ENCODE data around the gene NR1I2. TPM values are rescaled to one million over a fixed set of nuclear protein-coding genes. Genes with fewer than 3 reads are reported as not detected.

Gene NR1I2
- total and polyA plus RNA-seq, 9 of the 15 experiments (the other 6 are each of a cell fraction or from before 2014, with no cell fraction given): not detected

DNA sequence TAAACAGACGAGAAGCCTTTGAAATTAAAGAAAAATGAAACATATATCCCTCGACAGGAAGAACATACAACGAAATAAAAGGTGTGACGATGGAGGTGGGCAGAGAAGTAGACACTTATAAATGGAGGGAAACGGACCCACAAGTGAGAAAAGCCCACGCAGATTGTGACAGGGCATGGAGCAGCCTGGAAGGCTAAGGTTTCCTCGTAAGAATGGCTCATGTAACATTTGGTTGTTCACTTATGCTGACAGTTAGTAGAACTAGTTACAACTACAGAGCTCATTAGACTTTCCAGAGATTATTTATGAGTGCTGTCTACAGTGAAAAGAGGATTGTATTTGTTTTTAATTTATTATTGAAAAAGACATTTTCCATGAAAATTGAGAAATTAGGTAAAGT is 82.6 kb downstream of the NR1I2 start:
- intact Hi-C loops (cut with micrococcal nuclease): no loop called here
- ChIA-PET CTCF (ENCODE audit: low intra/inter-chr PET ratio) (no interaction called here), POLR2A (no interaction called here)
- no peaks in the 10 kb centered on the region for H3K79me2 ChIP-seq (ENCODE audit: control insufficient read depth, insufficient read depth, low read length)
- H3K9ac ChIP-seq (ENCODE audit: insufficient read depth in 1 of 2, low read depth in 2 of 2, low read length in 2 of 2): no peak overlapping the region
- no peak overlapping the region for H3K27ac ChIP-seq (ENCODE audit: extremely low read depth, low read depth, low read length)
- H2AFZ ChIP-seq (ENCODE audit: low read depth, low read length): no peak overlapping the region
- H3K27me3 ChIP-seq (ENCODE audit: control insufficient read depth in 2 of 2, insufficient read depth in 2 of 2, low read length in 2 of 2): no peaks in the 10 kb centered on the region
- TF ChIP-seq, protein P1, sequence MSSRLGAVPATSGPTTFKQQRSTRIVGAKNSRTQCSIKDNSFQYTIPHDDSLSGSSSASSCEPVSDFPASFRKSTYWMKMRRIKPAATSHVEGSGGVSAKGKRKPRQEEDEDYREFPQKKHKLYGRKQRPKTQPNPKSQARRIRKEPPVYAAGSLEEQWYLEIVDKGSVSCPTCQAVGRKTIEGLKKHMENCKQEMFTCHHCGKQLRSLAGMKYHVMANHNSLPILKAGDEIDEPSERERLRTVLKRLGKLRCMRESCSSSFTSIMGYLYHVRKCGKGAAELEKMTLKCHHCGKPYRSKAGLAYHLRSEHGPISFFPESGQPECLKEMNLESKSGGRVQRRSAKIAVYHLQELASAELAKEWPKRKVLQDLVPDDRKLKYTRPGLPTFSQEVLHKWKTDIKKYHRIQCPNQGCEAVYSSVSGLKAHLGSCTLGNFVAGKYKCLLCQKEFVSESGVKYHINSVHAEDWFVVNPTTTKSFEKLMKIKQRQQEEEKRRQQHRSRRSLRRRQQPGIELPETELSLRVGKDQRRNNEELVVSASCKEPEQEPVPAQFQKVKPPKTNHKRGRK (tag; IDR thresholded peaks at IDR 0.05): no peak
- TF ChIP-seq NFIC (IDR thresholded peaks at IDR 0.05) (no peak), EP300 (IDR thresholded peaks at IDR 0.05; ENCODE audit: low read length) (no peak), CBFA2T2 (conservative IDR thresholded peaks at IDR 0.05) (no peak)
- TF ChIP-seq, protein P2, sequence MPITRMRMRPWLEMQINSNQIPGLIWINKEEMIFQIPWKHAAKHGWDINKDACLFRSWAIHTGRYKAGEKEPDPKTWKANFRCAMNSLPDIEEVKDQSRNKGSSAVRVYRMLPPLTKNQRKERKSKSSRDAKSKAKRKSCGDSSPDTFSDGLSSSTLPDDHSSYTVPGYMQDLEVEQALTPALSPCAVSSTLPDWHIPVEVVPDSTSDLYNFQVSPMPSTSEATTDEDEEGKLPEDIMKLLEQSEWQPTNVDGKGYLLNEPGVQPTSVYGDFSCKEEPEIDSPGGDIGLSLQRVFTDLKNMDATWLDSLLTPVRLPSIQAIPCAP (CRISPR knock-in tag; IDR thresholded peaks at IDR 0.05; ENCODE audit: borderline replicate concordance): no peak
- no peaks in the 10 kb centered on the region for H3K9me3 ChIP-seq (replicated peaks; ENCODE audit: control insufficient read depth, insufficient read depth, low read depth, low read length)
- 94% methylated on average over 7 of the region's 7 CpGs for WGBS (ENCODE audit: insufficient coverage, low coverage, missing lambda C conversion rate)
- ATAC-seq (no peak), DNase-seq (ENCODE audit: extremely low read depth in 1 of 4, low spot score in 3 of 4) (no peak), FAIRE-seq (no peak)
- no peaks in the 10 kb centered on the region for H3K9me1 ChIP-seq (ENCODE audit: control insufficient read depth, insufficient read depth, low read length)
- in situ Hi-C loops (cut with MboI): no loop called here
- no TSS peak for BruUV-seq (replicated peaks)
- peaks cover 10% of the 10 kb centered on the region; the same call in 2 of the 3 replicates for H3K36me3 ChIP-seq (ENCODE audit: control insufficient read depth, insufficient read depth, low read length)
- no peak overlapping the region for H3K4me2 ChIP-seq (ENCODE audit: insufficient read depth, low read length)
- no peaks in the 10 kb centered on the region for H3K4me1 ChIP-seq (replicated peaks in 1 of 2; ENCODE audit: control insufficient read depth in 2 of 2, insufficient read depth in 2 of 2, low read length in 2 of 2)
- H3K4me3 ChIP-seq: no peak overlapping the region
- H4K20me1 ChIP-seq (replicated peaks; ENCODE audit: control insufficient read depth, insufficient read depth, low read length): no peaks in the 10 kb centered on the region

Other genes with a start within 250 kb of the NR1I2 start
- 5.0 and 5.5 TPM in 2 replicates for gene CD80, start 222.5 kb upstream of the NR1I2 start, total RNA-seq (2014; rRNA removed)
- gene CD80, start 222.5 kb upstream of the NR1I2 start, total RNA-seq (2014; rRNA removed; fragmentation: Illumina TruSeq; extraction: Trizol): 5.6 and 6.5 TPM in 2 replicates
- gene CD80, start 222.5 kb upstream of the NR1I2 start, total RNA-seq (2015; rRNA removed; fragmentation: Illumina TruSeq; extraction: Trizol): 6.9 and 8.2 TPM in 2 replicates
- gene CD80, start 222.5 kb upstream of the NR1I2 start, total RNA-seq (2021): 4.4 and 4.8 TPM in 2 replicates
- 0.38 and 3.0 TPM in 2 replicates for gene CD80, start 222.5 kb upstream of the NR1I2 start, polyA plus RNA-seq (2011; rRNA removed)
- 6.0 and 6.6 TPM in 2 replicates for gene CD80, start 222.5 kb upstream of the NR1I2 start, polyA plus RNA-seq (2014; fragmentation: Illumina TruSeq; extraction: Trizol)
- gene CD80, start 222.5 kb upstream of the NR1I2 start, polyA plus RNA-seq (2014; fragmentation: Nextera tagmentation; extraction: Ambion mirVana): 1 to 10 TPM; 5.7 to 6.6 TPM
- 3.7 and 5.3 TPM in 2 replicates for gene CD80, start 222.5 kb upstream of the NR1I2 start, polyA plus RNA-seq (2014; rRNA removed)
- 0.45 and 0.57 TPM in 2 replicates for gene ADPRH, start 202.6 kb upstream of the NR1I2 start, total RNA-seq (2014; rRNA removed)
- gene ADPRH, start 202.6 kb upstream of the NR1I2 start, total RNA-seq (2014; rRNA removed; fragmentation: Illumina TruSeq; extraction: Trizol): 0.65 and 0.83 TPM in 2 replicates
- gene ADPRH, start 202.6 kb upstream of the NR1I2 start, total RNA-seq (2015; rRNA removed; fragmentation: Illumina TruSeq; extraction: Trizol): 0.57 and 0.87 TPM in 2 replicates
- 1.3 and 1.4 TPM in 2 replicates for gene ADPRH, start 202.6 kb upstream of the NR1I2 start, total RNA-seq (2021)
- 0.45 and 0.53 TPM in 2 replicates for gene ADPRH, start 202.6 kb upstream of the NR1I2 start, polyA plus RNA-seq (2011; rRNA removed)
- 1.4 and 1.6 TPM in 2 replicates for gene ADPRH, start 202.6 kb upstream of the NR1I2 start, polyA plus RNA-seq (2014; fragmentation: Illumina TruSeq; extraction: Trizol)
- under 1 TPM; 0.01 to 0.24 TPM for gene ADPRH, start 202.6 kb upstream of the NR1I2 start, polyA plus RNA-seq (2014; fragmentation: Nextera tagmentation; extraction: Ambion mirVana)
- 0.85 and 0.91 TPM in 2 replicates for gene ADPRH, start 202.6 kb upstream of the NR1I2 start, polyA plus RNA-seq (2014; rRNA removed)
- not detected in 2 replicates for gene PLA1A, start 184.2 kb upstream of the NR1I2 start, total RNA-seq (2014; rRNA removed)
- not detected in 2 replicates for gene PLA1A, start 184.2 kb upstream of the NR1I2 start, total RNA-seq (2014; rRNA removed; fragmentation: Illumina TruSeq; extraction: Trizol)
- gene PLA1A, start 184.2 kb upstream of the NR1I2 start, total RNA-seq (2015; rRNA removed; fragmentation: Illumina TruSeq; extraction: Trizol): not detected in 2 replicates
- gene PLA1A, start 184.2 kb upstream of the NR1I2 start, total RNA-seq (2021): not detected in 2 replicates
- not detected in 2 replicates for gene PLA1A, start 184.2 kb upstream of the NR1I2 start, polyA plus RNA-seq (2011; rRNA removed)
- gene PLA1A, start 184.2 kb upstream of the NR1I2 start, polyA plus RNA-seq (2014; fragmentation: Illumina TruSeq; extraction: Trizol): not detected in 2 replicates
- gene PLA1A, start 184.2 kb upstream of the NR1I2 start, polyA plus RNA-seq (2014; fragmentation: Nextera tagmentation; extraction: Ambion mirVana): not detected
- gene PLA1A, start 184.2 kb upstream of the NR1I2 start, polyA plus RNA-seq (2014; rRNA removed): not detected in 2 replicates
- 0.08 TPM in 1 of 2 replicates, not detected in the other for gene POPDC2, start 121.5 kb upstream of the NR1I2 start, total RNA-seq (2014; rRNA removed)
- gene POPDC2, start 121.5 kb upstream of the NR1I2 start, total RNA-seq (2014; rRNA removed; fragmentation: Illumina TruSeq; extraction: Trizol): not detected in 2 replicates
- 0.41 TPM in 1 of 2 replicates, not detected in the other for gene POPDC2, start 121.5 kb upstream of the NR1I2 start, total RNA-seq (2015; rRNA removed; fragmentation: Illumina TruSeq; extraction: Trizol)
- 0.13 TPM in 1 of 2 replicates, not detected in the other for gene POPDC2, start 121.5 kb upstream of the NR1I2 start, total RNA-seq (2021)
- 0.13 and 0.28 TPM in 2 replicates for gene POPDC2, start 121.5 kb upstream of the NR1I2 start, polyA plus RNA-seq (2011; rRNA removed)
- 0.09 and 0.17 TPM in 2 replicates for gene POPDC2, start 121.5 kb upstream of the NR1I2 start, polyA plus RNA-seq (2014; fragmentation: Illumina TruSeq; extraction: Trizol)
- gene POPDC2, start 121.5 kb upstream of the NR1I2 start, polyA plus RNA-seq (2014; fragmentation: Nextera tagmentation; extraction: Ambion mirVana): under 1 TPM; 0.08 to 0.31 TPM
- gene POPDC2, start 121.5 kb upstream of the NR1I2 start, polyA plus RNA-seq (2014; rRNA removed): 0.32 and 1.00 TPM in 2 replicates
- gene COX17, start 104.7 kb upstream of the NR1I2 start, total RNA-seq (2014; rRNA removed): 64.5 and 69.3 TPM in 2 replicates
- 47.9 and 51.6 TPM in 2 replicates for gene COX17, start 104.7 kb upstream of the NR1I2 start, total RNA-seq (2014; rRNA removed; fragmentation: Illumina TruSeq; extraction: Trizol)
- 52.6 and 60.6 TPM in 2 replicates for gene COX17, start 104.7 kb upstream of the NR1I2 start, total RNA-seq (2015; rRNA removed; fragmentation: Illumina TruSeq; extraction: Trizol)
- gene COX17, start 104.7 kb upstream of the NR1I2 start, total RNA-seq (2021): 34.3 and 44.2 TPM in 2 replicates
- 29.1 and 32.2 TPM in 2 replicates for gene COX17, start 104.7 kb upstream of the NR1I2 start, polyA plus RNA-seq (2011; rRNA removed)
- 32.5 and 40.8 TPM in 2 replicates for gene COX17, start 104.7 kb upstream of the NR1I2 start, polyA plus RNA-seq (2014; fragmentation: Illumina TruSeq; extraction: Trizol)
- 100 to 1,000 TPM; 147 to 167 TPM for gene COX17, start 104.7 kb upstream of the NR1I2 start, polyA plus RNA-seq (2014; fragmentation: Nextera tagmentation; extraction: Ambion mirVana)
- 102 and 121 TPM in 2 replicates for gene COX17, start 104.7 kb upstream of the NR1I2 start, polyA plus RNA-seq (2014; rRNA removed)
- gene CFAP91, start 79.1 kb upstream of the NR1I2 start, total RNA-seq (2014; rRNA removed): not detected in 2 replicates
- not detected in 2 replicates for gene CFAP91, start 79.1 kb upstream of the NR1I2 start, total RNA-seq (2014; rRNA removed; fragmentation: Illumina TruSeq; extraction: Trizol)
- not detected in 2 replicates for gene CFAP91, start 79.1 kb upstream of the NR1I2 start, total RNA-seq (2015; rRNA removed; fragmentation: Illumina TruSeq; extraction: Trizol)
- gene CFAP91, start 79.1 kb upstream of the NR1I2 start, total RNA-seq (2021): not detected in 2 replicates
- gene CFAP91, start 79.1 kb upstream of the NR1I2 start, polyA plus RNA-seq (2011; rRNA removed): not detected in 2 replicates
- gene CFAP91, start 79.1 kb upstream of the NR1I2 start, polyA plus RNA-seq (2014; fragmentation: Illumina TruSeq; extraction: Trizol): not detected in 2 replicates
- not detected for gene CFAP91, start 79.1 kb upstream of the NR1I2 start, polyA plus RNA-seq (2014; fragmentation: Nextera tagmentation; extraction: Ambion mirVana)
- gene CFAP91, start 79.1 kb upstream of the NR1I2 start, polyA plus RNA-seq (2014; rRNA removed): not detected in 2 replicates

Data from K562 (cell line).